HTR-8/SVneo (cell line): ENCODE results near the gene KCNG2.
"Not testable (repeated sequence)": the region's sequence is repeated elsewhere in the genome, so short reads cannot be mapped to it uniquely, and the experiment has no call there.

Source experiments
- DNase-seq: peaks from one replicate; pipeline ENCODE4 v3.0.0; 2011; ENCODE audit warnings: low spot score, mixed read lengths; ENCODE audit not compliant: insufficient read length
- FAIRE-seq: peaks from 2 replicates; lab custom pipeline; 2011; peaks lifted over from hg19 to GRCh38; lab: Jason Lieb, UNC

The KCNG2 gene

GRCh38 chr18:79878246-79878645 lies 80.5 kb downstream of the KCNG2 start:
- not testable (repeated sequence) for FAIRE-seq

DNA sequence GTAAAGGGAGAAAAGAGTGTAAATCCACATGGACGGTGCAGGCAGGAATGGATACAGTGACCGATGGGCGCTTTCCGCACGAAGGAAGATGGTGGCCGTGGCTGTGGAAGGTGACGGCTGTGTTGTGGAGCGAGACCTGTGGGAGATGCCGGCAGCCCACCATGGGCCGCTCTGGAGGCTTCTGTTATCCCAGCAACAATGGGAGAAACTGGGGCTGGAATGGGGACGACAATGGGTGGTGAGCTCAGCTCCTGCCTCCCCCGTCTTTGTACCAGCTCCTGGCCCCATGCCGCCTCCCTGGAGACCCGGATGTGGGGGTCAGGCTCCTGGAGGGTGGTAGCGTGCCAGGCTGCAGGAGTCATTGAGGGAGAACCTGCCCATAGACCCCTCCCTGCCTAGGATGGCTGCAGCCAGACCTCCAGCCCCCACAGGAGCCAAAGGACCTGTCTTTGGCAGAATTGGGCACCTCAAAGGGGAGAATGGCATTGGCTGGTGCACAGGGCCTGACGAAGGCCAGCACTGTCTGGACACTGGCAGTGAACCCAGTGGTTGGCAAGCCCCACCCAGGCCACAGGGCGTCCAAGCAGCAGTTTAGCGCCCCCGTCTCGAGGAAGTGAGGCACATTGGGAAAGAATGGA lies 81.1 kb downstream of the KCNG2 start:
- FAIRE-seq (no peak), DNase-seq (no peak)

More at GRCh38 chr18:79878246-79878645, 80.5 kb downstream of the KCNG2 start:
- DNase-seq, result not testable (repeated sequence)

DNA sequence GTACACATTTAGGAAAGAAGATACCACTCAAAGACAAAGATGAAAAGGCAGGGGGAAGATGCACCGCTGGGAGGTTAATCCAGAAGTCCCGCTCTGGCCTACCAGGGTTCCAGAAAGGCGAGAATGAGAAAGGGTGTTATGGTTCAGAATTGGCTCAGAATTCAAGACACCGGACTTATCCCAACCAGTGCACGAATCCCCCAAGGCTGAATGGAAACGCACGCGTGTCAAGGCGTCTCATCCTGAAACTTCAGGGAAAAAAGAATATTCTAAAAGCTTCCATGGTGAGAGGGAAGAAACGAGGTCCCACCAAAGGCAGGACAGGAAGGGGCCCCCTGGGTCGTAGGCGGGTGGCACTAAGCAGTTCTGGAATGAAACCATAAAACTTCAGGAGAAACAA lies 81.8 kb downstream of the KCNG2 start:
- FAIRE-seq (no peak), DNase-seq (no peak)

- DNase-seq (no peak), FAIRE-seq (no peak)
Measured at GRCh38 chr18:79881695-79882094, 84.0 kb downstream of the KCNG2 start.

DNA sequence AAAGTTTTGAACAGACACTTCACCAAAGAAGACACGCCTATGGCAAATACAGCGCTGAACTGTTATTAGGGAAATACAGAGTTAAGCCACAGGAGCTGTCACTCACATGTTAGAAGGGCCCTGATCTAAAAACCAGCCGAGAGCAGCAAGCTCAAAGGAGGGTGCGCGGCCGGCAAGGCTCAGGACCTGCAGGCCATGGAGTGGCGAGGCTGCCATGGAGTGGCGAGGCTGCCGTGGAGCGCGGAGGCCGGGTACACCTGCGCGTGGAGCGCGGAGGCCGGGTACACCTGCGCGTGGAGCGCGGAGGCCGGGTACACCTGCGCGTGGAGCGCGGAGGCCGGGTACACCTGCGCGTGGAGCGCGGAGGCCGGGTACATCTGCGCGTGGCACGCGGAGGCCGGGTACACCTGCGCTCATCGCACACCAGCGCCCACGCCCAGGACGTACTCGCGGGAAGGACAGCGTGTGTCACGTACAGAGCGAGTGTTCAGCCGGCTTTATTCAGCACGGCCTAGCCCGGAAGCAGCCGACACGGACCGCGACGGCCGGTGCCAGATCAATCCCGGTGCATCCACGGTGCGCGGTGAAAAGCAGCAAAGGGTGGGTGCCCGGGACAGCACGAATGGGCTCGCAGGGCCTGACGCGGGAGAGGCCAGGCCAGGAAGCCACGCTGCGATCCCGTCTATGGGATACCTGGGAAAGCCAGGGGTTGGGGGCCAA lies 84.9 kb downstream of the KCNG2 start:
- FAIRE-seq (no peak), DNase-seq (no peak)

DNA sequence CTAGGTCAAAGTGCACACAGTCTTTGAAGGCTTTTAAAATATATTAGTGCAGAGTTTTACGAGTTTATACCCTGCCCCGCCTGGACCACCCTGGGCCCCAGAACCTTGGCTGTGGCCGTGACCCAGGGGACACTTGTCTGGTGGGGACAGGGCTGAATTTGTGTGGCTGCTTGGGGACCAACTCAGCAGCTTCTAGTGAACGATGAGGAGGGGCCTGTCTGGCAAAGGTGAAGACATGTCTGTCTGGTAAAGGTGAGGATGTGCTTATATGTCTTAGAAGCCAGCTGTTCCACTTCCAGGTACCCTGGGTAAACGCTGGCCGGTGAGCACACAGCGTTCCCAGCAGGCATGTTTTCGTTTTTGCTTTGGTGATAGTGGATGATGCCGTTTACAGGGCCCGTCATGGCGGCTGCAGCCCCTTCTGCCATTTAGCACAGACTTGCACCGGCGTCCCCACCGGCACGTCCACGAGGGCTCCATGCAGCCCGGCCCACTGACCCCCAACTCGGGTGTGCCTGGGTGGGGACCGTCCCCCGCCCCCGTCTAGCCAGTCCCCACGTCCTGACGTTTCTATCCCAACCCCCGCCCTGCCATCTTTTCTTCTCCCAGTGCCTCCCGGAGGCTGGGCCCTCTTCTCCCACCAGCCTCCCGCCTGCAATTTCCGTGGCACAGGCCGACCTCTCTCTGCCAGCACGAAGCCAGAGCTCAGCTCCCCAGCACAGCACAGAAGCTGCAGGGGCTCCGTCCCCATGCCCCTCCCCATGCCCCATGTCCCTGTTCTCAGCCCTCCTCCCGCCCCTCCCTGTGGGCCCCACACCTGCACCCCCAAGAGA lies 85.9 kb downstream of the KCNG2 start:
- DNase-seq, result no peak

DNA sequence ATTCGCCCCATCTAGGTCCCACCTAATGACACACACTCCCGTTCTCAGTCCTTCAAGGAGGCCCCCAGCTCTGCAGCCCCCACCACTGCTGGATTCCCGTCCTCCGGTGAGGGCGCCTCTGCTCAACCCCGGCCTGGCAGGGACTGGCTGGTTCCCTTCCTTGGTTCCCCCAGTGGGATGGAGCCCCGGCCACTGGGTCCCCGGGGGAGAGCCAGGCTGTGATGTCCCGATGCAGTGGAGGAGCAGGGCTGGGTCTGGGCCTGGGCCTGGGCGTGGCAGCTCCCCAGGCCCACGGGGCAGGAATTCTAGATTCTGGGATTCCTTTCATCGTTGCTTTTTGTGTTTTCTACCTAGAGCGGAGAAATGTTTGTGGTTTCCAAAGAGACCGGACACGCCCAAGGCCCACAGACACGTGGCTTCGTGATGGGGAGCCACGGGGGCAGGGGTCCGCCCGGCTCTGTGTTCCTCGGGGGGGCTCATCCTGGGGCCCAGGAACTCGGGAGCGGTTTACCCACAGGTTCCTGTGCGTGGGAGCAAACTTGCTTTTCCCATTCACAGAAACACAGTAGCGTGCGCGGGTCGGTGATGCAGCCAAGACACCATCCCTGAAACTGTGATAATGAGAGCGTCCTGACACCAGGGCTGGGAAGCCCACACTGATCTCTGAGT lies 86.7 kb downstream of the KCNG2 start:
- no peak for DNase-seq
- no peak for FAIRE-seq

More for the DNA sequence above, 85.9 kb downstream of the KCNG2 start:
- no peak for FAIRE-seq

- DNase-seq (no peak), FAIRE-seq (no peak)
Measured at GRCh38 chr18:79884963-79885728, 87.4 kb downstream of the KCNG2 start.

- FAIRE-seq (no peak), DNase-seq (no peak)
Measured at GRCh38 chr18:79887181-79888000, 89.7 kb downstream of the KCNG2 start.

DNA sequence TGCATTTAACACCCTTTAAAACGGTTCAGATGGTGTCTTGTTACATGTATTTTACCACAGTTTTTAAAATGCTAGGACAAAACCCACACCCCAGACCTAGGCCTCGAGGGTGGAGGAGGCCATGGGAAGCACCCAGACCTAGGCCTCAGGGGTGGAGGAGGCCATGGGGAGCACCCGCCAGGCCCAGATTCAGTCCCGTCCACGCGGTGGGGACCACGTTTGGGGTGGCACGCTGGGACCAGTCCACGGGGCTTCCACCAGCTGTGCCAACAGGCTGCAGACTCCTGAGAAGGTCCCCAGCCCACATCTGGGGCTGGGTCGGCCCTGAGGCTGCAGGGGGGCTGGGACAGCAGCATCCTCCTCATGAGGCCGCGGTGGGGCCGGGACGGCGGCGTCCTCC lies 90.3 kb downstream of the KCNG2 start:
- FAIRE-seq (no peak), DNase-seq (no peak)

DNA sequence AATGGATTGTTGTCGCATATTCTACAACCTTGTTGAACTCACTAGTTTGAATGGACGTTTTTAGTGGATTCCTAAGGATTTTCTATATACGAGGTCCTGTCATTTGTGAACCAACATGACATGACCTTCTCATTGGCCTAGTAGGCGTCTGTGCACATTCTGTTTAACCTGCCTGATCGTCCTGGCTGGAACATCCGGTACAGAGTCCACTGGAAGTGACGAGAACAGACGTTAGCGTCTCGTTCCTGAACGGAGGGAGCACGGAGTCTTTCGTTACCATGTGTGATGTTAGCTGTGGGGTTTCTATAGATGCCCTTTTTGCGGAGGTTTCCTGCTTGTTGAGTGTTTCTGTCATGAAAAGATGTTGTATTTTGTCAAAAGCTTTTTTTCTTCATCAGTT lies 91.8 kb downstream of the KCNG2 start:
- FAIRE-seq, result no peak
- no peak for DNase-seq

DNA sequence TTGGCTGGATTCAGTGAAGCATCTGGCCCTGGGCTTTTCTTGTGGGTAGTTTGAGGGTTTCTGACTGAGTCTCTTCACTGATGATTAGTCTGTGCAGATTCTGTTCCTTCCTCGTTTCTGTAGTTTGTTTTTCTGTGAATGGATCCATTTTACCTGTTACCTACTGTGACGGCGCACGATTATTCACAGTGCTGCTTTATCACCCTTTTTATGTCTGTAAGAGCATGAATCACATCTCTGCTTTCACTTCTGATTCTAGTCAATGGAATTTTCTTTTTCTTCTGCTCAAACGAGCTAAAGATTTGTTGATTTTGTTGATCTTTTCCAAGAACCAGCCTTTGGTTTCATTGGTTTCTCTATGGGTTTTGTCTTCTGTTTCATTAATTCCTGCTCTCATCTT lies 92.9 kb downstream of the KCNG2 start:
- FAIRE-seq (no peak), DNase-seq (no peak)

DNA sequence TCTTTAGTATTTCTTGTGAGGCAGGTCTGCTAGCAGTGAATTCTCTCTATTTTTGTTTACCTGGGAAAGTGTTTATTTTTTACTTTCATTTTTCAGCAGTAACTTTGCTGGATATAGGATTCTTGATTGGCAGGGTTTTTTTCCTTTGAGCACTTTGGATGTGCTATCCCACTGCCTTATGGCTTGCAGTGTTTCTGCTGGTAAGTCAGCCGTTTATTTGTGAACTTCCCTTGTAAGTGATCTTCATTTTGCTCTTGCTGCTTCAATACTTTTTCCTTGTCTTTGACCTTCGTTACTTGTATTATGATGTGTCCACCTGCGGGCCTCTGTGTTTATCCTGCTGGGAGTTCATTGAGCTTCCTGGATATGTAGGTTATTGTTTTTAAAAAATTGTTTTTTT lies 99.0 kb downstream of the KCNG2 start:
- FAIRE-seq (no peak), DNase-seq (no peak)

DNA sequence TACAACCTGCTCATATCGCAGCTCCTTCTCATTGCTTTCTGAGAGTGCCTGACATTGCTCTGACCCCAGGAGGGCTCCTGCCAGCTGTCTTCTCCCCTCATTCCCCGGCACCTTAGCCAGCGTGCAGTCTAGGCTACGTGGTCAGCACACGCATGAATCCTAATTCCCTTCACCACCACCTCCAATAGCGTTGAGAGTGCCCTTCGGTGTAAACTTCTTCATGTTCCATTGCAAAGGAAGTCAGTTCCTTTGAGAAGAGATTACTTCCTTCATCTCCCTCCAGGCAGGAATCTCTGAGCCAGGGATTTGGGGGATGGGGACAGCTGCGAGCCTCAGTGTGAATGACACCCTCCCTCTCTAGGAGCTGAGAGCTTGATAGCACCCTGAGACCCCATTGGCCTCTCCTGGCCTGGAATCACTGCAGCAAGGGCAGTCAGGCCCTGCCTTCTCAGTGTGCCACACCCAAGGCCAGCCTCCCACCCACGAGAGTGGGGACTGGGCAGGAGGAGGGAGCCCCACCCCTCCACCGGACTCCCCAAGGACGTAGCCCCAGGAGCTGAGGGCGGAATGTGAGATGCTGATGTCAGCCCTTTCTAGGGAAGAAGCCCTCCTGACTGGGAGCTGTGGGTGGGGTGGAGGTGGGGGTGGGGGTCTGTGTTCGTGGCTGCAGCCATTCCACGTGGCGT lies 100.3 kb downstream of the KCNG2 start:
- FAIRE-seq (no peak), DNase-seq (no peak)

GRCh38 chr18:79898952-79899608 lies 101.3 kb downstream of the KCNG2 start:
- no peak for DNase-seq
- FAIRE-seq, result no peak

DNA sequence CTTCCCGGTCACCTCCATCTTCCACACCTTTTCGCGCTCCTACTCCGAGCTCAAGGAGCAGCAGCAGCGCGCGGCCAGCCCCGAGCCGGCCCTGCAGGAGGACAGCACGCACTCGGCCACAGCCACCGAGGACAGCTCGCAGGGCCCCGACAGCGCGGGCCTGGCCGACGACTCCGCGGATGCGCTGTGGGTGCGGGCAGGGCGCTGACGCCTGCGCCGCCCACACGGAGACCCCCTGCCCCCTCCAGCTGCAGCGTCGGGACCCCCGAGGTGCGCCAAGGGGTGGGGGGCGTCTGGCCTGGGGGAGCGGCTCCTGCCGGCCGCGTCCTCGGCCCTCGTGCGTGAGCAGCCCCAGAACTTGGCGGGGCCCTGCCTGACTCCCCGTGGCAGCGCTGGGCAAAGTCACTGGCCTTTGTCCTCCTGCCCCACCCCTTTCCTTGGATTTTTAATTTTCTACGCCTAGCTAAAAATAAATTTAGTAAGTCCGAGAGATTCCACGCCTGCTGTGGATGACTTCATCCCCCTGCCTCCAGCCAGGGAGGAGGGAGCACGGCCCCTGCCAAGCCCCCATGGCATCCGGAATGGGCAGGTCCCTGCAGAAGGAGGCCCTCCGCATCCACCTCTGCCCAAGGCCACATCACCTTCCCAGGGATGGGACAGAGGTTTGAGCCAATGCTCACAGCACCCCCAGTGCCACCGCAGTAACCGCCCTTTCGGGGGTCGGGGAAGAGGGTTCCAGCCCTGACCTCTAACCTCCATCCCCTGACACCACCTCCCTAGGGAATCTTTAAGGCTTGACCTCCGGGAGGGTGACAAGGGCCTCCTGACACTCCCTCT lies 102.1 kb downstream of the KCNG2 start:
- DNase-seq (no peak), FAIRE-seq (no peak)
